GM12801 (cell line): ENCODE measurements around the gene EYA2.

ENCODE experiments used
- TF ChIP-seq, protein P1 (sequence below): IDR thresholded peaks from one replicate; pipeline ENCODE4 v1.5.1; 2011; ENCODE audit warnings: control low read depth; ENCODE audit not compliant: insufficient read length; ENCODE audit errors: extremely low read depth

Gene EYA2

DNA sequence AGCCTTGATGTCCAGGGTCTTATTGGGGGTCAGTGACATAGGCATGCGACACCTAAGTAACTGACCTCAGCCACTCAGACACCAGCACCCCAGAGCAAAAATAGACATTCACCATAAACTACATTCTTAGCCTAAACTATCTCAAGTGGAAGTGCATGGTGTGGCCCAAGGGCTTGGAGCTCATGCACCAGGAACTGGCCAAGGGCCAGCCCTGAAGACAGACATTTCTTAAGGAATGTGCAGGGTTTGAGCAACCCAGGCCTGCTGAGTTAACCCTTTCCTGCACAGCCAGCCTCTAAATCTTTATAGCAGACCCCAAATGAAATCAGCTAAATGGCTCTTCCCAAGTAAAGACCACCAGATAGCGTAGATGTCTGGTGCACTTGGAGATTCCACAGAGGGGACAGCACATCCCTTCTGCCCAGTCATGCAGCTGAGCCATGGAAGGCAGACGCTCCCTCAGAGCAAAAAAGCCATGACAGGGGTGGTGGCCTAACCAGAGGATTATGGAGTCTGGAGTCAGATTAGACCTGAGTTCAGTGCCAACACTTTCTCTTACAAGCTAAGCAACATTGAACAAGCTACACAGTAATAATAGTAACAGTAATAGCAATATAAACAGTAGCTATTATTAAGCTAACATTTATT, 239.3 kb downstream of the EYA2 start:
- TF ChIP-seq, protein P1, sequence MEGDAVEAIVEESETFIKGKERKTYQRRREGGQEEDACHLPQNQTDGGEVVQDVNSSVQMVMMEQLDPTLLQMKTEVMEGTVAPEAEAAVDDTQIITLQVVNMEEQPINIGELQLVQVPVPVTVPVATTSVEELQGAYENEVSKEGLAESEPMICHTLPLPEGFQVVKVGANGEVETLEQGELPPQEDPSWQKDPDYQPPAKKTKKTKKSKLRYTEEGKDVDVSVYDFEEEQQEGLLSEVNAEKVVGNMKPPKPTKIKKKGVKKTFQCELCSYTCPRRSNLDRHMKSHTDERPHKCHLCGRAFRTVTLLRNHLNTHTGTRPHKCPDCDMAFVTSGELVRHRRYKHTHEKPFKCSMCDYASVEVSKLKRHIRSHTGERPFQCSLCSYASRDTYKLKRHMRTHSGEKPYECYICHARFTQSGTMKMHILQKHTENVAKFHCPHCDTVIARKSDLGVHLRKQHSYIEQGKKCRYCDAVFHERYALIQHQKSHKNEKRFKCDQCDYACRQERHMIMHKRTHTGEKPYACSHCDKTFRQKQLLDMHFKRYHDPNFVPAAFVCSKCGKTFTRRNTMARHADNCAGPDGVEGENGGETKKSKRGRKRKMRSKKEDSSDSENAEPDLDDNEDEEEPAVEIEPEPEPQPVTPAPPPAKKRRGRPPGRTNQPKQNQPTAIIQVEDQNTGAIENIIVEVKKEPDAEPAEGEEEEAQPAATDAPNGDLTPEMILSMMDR = no peak

DNA sequence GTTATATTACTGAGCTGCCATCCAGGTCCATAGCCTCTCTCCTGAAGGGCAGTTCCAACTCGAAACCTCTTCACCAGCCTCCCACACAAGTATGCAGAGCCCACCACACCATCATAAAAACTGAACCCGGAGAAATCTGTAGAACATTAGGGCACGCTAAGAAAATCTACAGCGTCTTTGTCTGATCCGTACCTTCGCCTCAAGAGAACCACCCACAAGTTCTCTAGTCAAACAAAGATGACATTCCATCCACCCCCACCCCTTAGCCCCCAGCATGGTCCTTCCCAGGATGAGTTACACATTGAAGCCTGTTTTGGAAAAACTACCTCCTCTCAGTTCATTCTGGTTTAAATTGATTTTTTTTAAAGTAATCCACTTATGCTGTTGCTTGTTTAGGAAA, 242.1 kb downstream of the EYA2 start:
- TF ChIP-seq, protein P1 = no peak

DNA sequence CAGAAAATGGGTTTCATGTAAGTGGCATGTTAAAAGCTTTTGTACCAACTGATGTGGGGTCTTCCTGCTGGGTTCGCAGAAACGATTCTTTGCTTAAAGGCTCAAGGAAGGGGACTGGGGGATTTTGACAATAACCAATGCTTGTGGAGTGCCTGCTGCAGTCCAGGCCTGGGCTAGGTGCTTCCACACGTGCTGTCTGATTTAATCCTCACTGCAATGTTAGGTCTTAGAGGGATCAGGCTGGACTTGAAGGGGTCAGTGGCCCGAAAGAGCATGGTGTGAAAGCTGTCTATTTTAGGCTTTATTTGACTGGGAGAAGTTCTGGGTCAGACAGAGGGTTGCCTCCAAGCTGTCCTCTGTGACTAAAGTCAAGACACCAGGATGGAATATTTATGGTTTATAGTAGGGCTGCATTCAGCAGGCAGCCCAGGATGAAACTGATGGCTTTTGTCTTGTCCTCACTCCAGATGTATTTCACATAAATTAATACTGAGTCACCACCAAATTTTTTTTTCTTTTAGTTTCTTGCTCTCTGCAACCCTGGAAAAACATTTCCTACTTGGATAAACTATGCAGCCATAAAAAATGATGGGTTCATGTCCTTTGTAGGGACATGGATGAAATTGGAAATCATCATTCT, 242.7 kb downstream of the EYA2 start:
- TF ChIP-seq, protein P1 = no peak

DNA sequence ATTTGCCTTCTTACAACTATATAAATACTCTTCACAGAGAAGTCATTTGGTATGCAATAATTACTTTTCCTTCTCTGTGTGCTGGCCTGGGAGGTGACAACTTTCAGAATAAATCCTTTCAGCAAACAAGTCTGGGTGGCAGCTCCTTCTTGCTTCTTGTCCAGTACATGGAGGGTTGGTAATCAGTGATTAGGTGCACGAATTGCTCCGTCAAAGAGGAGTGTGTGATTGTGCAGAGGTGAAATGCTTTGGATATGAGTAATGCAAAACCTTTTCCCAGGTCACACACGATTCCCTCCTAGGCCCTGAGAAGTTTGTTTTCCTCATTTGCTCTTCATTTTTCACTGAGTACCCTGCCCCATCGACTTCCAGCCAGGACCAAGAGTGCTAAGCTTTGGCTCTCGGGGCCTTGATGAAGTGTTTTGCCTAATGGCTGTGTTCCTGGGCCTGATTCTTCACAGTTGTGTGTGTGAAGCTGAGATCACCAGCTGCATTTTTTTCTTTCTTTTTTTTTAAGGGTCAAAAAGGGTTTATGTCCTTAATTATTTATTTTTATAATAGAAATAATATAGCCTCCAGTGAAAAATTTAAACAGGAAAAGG, 245.4 kb downstream of the EYA2 start:
- TF ChIP-seq, protein P1 = no peak

DNA sequence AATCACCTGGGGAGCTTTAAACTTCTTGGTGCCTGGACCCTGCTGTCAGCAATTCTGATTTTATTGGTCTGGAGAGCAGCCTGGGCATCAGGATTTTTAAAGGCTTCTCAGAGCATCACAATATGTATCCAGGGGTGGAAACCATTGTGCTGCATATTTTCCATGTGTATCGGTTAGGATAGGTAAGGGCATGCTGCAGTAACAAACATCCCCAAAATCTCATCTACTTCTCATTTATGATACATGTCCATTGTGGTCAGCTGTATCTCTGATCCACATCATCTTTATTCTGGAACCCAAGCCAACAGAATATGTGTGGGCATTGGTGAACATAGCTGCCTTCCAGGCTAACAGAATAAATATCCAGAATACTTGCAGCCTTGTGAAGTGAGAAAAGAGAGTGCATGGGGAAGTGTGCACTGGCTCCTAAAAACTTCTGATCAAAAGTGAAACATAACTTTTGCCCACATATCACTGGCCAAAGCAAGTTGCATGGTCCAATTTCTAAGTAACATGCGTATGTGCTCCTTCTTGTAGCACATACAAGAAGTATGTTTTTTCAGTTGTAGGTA, 246.8 kb downstream of the EYA2 start:
- TF ChIP-seq, protein P1 = no peak

DNA sequence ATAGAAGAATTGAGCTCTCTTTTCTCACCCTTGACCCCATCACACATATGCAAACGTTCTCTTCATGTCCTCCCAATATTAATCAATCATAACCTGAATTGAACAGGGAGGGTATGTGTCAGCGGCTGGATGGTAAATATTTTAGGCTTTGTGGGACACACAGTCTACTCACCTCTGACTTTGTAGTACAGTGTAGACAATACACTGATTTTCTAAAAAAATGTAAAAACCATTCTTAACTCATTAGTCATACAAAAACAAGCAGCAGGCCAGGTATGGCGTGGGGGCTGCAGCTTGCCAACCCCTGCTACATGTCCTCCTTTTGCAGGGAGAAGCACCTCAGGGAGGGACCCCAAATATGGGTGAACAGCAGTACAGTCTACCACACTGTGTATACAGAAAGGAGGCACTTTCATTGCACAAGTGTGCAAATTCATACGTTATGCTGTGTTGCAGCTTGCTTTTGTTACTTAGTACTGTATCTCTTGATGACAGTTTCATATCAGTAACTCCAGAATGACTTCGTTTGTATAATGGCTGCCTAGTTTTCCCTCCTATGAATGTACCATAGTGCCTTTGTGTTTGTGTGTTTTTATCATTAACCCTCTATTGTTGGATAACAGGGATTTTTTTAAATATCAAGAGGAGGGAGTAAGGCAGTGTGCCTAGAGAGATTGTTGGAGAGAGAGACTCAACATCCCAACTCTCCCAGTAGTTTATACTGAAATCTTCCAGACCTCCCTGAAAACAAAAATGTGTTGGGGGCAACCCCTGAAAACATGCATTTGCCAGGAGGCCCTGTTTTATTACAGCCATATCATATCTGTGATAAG, 247.5 kb downstream of the EYA2 start:
- TF ChIP-seq, protein P1 = no peak

DNA sequence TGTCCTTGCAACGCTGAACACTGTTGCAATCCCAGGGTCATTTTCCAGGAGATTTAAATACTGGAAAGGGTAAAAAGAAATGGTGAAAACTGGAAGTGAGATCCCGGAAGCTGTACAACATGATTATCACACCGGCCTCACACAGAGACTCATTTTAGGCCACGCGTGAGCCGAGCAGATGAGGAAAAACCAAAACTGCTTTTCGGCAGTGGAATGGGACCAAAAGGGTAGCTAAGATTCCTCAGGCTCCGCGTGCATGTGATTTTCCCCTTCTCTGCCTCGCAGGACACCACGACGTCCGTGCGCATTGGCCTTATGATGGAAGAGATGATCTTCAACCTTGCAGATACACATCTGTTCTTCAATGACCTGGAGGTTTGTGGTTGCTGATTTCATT, 248.1 kb downstream of the EYA2 start:
- TF ChIP-seq, protein P1 = no peak
